Bronchial epithelial cell (primary cell): Measurements from ENCODE around the gene ESYT2. TPM values are rescaled to one million over a fixed set of nuclear protein-coding genes. Genes with fewer than 3 reads are reported as not detected.
"Not testable (repeated sequence)": the region's sequence is repeated elsewhere in the genome, so short reads cannot be mapped to it uniquely, and the experiment has no call there.

Experiments used
- DNase-seq: peaks from one replicate; pipeline ENCODE4 v3.0.0-alpha.2; 2010; ENCODE audit warnings: low read depth
- FAIRE-seq: peaks from 2 replicates; lab custom pipeline; 2011; peaks lifted over from hg19 to GRCh38; lab: Jason Lieb, UNC
- H3K27me3 ChIP-seq: 2 replicates; pipeline ENCODE4 v1.5.1; 2011; ENCODE audit warnings: low read length; ENCODE audit not compliant: control insufficient read depth, insufficient read depth
- H3K36me3 ChIP-seq: 2 replicates; pipeline ENCODE4 v1.5.1; 2011; ENCODE audit warnings: low read length; ENCODE audit not compliant: control insufficient read depth, insufficient read depth
- H3K4me3 ChIP-seq: 2 replicates; pipeline ENCODE4 v1.5.1; 2011; ENCODE audit warnings: mild to moderate bottlenecking, low read depth, low read length, control low read depth
- CTCF ChIP-seq: IDR thresholded peaks from 2 replicates; pipeline ENCODE4 v1.5.1; 2011; ENCODE audit warnings: mild to moderate bottlenecking, moderate library complexity, low read length, control low read depth, inconsistent platforms; ENCODE audit not compliant: insufficient read depth, severe bottlenecking
- total RNA-seq: library from RNA; depleted of rRNA; stranded (reverse); fragments of >200 nt; gene quantifications from 2 replicates; pipeline ENCODE4 v1.2.1, GENCODE V29; 2014

The ESYT2 gene
- total RNA-seq, 1 donor from 2014 or later, result 75.0 TPM

DNA sequence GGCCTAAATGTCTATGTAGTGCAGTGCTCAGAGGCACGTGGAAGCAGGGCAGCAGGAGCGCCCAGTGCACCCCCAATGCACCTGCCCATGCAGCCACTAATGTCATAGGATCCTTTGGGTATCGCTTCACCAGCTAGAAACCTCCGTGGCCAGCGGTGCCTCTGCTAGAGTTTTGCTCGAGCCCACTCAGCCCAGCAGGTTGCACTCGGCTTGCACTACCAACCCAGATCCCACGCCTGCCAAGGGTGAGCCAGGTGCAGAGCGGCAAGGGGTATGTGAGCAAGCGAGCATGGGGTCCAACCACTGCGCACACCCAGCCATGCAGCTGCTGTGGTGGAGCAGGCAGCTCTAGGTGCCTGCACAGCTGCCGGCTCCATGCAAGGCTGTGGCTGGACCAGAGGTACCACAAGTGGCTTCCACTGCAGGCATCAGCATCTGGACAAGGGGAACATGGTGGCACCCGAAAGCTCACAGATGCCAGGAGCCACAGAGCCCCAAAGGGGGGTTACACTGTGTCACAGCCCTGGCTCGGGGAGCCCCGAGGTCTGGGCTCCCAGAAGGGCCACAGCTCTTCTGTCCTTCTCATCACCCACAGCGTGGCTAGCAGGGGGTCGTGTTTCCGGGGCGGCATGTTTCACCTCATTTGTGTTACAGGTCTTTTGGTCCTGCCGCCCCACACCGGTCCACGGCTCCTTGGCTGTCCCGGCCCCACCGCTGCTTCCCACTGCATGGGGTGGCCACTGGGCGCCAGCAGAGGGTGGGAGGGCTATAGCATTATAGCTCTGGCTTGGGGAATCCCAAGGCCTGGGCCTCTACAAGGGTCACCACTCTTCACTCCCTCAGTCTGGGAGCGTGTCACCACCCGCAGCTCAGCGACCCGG, 122.4 kb downstream of the ESYT2 start:
- no peak for FAIRE-seq

GRCh38 chr7:158706273-158706704, 123.0 kb downstream of the ESYT2 start:
- Histone ChIP-seq H3K4me3 (no peak overlapping the region), H3K27me3 (no peaks in the 10 kb centered on the region), H3K36me3 (no peaks in the 10 kb centered on the region)
- FAIRE-seq (no peak), DNase-seq (no peak)
- TF ChIP-seq CTCF, result no peak

More for the DNA sequence above, 122.4 kb downstream of the ESYT2 start:
- H3K36me3 ChIP-seq, result no peaks in the 10 kb centered on the region
- no peaks in the 10 kb centered on the region for H3K27me3 ChIP-seq
- DNase-seq, result no peak
- TF ChIP-seq CTCF, result no peak
- no peak overlapping the region for H3K4me3 ChIP-seq

GRCh38 chr7:158705234-158705850, 124.0 kb downstream of the ESYT2 start:
- DNase-seq (no peak), FAIRE-seq (no peak)
- TF ChIP-seq CTCF, result no peak
- Histone ChIP-seq H3K27me3 (no peaks in the 10 kb centered on the region), H3K4me3 (peak overlapping the region; percentile 97), H3K36me3 (no peaks in the 10 kb centered on the region)

- peak; percentile 37 for TF ChIP-seq CTCF
- peak; percentile 90 for DNase-seq
- no peaks in the 10 kb centered on the region for H3K36me3 ChIP-seq
Measured at GRCh38 chr7:158704524-158705233, 124.6 kb downstream of the ESYT2 start, which contains the start of gene NCAPG2. TSS of gene NCAPG2 (minus strand) at chr7:158704804. CDS start at chr7:158701899, 2,905 bp downstream.

DNA sequence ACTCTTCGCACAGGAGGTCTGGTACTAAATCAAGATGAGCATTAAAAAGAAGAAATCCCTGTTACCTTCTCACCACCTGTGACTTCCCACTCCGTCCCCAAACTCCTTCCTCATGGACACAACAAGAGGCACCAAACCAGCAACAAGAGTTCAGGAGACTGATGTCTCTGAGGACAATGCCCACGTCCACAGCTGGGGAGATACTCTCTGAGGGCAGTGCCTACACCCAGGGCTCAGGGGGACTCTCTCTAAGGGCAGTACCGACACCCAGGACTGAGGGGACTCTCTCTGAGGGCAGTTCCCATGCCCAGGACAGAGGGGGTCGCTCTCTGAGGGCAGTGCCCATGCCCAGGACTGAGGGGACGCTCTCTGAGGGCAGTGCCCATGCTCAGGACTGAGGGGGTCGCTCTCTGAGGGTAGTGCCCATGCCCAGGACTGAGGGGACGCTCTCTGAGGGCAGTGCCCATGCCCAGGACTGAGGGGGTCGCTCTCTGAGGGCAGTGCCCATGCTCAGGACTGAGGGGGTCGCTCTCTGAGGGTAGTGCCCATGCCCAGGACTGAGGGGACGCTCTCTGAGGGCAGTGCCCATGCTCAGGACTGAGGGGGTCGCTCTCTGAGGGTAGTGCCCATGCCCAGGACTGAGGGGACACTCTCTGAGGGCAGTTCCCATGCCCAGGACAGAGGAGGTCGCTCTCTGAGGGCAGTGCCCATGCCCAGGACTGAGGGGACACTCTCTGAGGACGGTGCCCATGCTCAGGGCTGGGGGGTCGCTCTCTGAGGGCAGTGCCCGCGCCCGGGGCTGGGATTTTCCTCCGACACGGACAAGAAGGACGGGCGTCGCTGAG, 125.4 kb downstream of the ESYT2 start:
- not testable (repeated sequence) for DNase-seq, H3K27me3 ChIP-seq, H3K36me3 ChIP-seq, FAIRE-seq
- H3K4me3 ChIP-seq, result peak overlapping the region; percentile 97

More at GRCh38 chr7:158704524-158705233, 124.6 kb downstream of the ESYT2 start, which contains the start of gene NCAPG2:
- FAIRE-seq, result no peak
- H3K27me3 ChIP-seq, result no peaks in the 10 kb centered on the region
- peak within 1 kb of the TSS; percentile 97 for H3K4me3 ChIP-seq
